Stomach (tissue), 4 donors: ENCODE results near the gene YPEL2.

ENCODE experiments used
- CTCF ChIP-seq, 7 experiments: fragments of 450-650 bp in 4 of 7; fragments of 200-600 bp in 3 of 7; sonication (generic) in 3 of 7; IDR thresholded peaks; one replicate each; pipeline ENCODE4 v1.5.1; 2016 to 2019; ENCODE audit warnings: antibody characterized with exemption in 7 of 7, control low read depth in 2 of 7, mild to moderate bottlenecking in 1 of 7
- EP300 ChIP-seq: sonication (generic); formaldehyde crosslinking; IDR thresholded peaks from one replicate; pipeline ENCODE4 v1.6.1; 2017; ENCODE audit warnings: antibody characterized with exemption
- POLR2A ChIP-seq, 4 donors: fragments of 450-650 bp; IDR thresholded peaks; one replicate each; pipeline ENCODE4 v1.6.1; 2016; ENCODE audit warnings: antibody characterized with exemption in 4 of 4, control low read depth in 2 of 4, mild to moderate bottlenecking in 1 of 4, moderate library complexity in 1 of 4

DNA sequence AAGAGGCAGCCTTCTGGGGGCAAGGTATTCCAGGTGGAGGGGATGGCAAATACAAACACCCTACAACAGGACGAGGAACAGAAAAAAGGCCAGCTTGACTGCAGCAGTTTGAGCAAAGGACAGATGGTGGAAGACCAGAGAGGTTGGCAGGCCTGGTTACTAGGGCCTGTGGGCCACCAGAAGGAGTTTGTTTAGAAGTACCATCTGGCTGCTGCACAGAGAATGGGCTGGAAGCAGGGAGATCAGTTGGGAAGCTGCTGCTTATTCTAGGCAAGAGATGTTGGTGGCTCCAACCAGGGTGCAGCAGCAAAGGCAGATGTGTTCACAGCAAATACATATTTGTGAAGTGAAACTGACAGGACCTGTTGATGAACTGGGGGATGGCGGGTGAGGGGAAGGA, 2.9 kb upstream of the YPEL2 start:
- TF ChIP-seq CTCF (IDR thresholded peaks at IDR 0.05) = no peak
- TF ChIP-seq POLR2A (IDR thresholded peaks at IDR 0.05) = no peak
- no peak for TF ChIP-seq EP300
